ENCODE data around the gene CDC42BPB. TPM values are rescaled to one million over a fixed set of nuclear protein-coding genes. Genes with fewer than 3 reads are reported as not detected.

The CDC42BPB gene
- total RNA-seq, 1 experiment from 2014 or later = 103 TPM

DNA sequence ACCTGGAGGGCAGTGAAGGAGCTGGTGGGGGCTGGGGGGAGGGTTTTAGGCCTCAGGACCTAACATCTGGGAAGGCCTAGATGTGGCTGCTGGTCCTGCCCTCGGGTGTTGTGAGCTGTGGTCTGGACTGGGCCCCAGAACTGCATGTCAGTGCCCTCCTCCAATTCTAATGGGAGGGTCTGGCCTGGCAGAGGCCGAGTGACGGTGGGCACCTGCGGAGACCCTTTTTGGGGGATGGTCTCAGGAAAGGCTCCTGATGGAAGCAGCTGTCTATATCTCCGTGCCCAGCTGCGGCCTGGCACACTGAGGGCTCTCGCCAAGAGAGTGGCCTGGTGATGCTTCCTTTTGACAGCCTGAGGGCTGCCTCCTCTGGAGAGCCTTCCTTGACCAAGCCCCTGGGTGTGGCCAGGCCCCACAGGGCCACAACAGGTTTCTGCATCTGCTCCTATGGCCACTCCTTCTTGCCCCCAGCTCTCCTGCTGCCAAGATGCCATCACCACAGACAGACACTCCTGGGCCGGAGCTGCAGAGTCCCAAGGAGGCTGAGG, 42.5 kb upstream of the CDC42BPB start:
- Histone ChIP-seq H2BK120ac (ENCODE audit: low read depth, low read length, poor library complexity, severe bottlenecking) (no peak overlapping the region), H3K18ac (ENCODE audit: insufficient read length, low read depth, low read length) (no peak overlapping the region), H3K27ac (ENCODE audit: insufficient read length, low read depth, low read length) (no peak overlapping the region), H3K56ac (ENCODE audit: insufficient read length, low read depth, low read length) (no peak overlapping the region), H3K4ac (ENCODE audit: low read depth, low read length) (no peak overlapping the region), H4K91ac (ENCODE audit: insufficient read length, low read depth, low read length) (no peak overlapping the region), H4K8ac (replicated peaks; ENCODE audit: insufficient read length, low read depth, low read length) (no peak overlapping the region), H3K4me1 (ENCODE audit: insufficient read depth, low read length) (no peaks in the 10 kb centered on the region; the same call in 1 of the 2 replicates), H3K9me3 (ENCODE audit: control insufficient read depth, low read depth, low read length) (no peaks in the 10 kb centered on the region), H2BK5ac (ENCODE audit: insufficient read length, low read length) (no peak overlapping the region), H4K5ac (ENCODE audit: insufficient read length, low read depth, low read length) (no peak overlapping the region), H2AFZ (ENCODE audit: low read length) (no peak overlapping the region), H3K9ac (ENCODE audit: extremely low read depth, insufficient read length, low read length) (no peak overlapping the region), H3K79me1 (ENCODE audit: insufficient read depth, low read depth, low read length, poor library complexity, severe bottlenecking) (no peaks in the 10 kb centered on the region), H2BK15ac (ENCODE audit: low read depth, low read length) (no peak overlapping the region), H3K14ac (ENCODE audit: insufficient read depth, low read length) (no peak overlapping the region), H3K4me2 (ENCODE audit: insufficient read depth, insufficient read length, low read length) (no peak overlapping the region), H2AK5ac (ENCODE audit: insufficient read length, low read length) (no peak overlapping the region), H3K23ac (ENCODE audit: insufficient read length, low read depth, low read length) (no peak overlapping the region), H3K79me2 (ENCODE audit: insufficient read depth, low read length) (no peaks in the 10 kb centered on the region), H4K20me1 (ENCODE audit: control insufficient read depth, insufficient read depth, insufficient read length) (no peaks in the 10 kb centered on the region), H2BK12ac (ENCODE audit: insufficient read length, low read depth, low read length) (no peak overlapping the region), H2BK20ac (ENCODE audit: low read depth, low read length, poor library complexity, severe bottlenecking) (no peak overlapping the region), H3T11ph (ENCODE audit: low read length) (no peak overlapping the region), H3K27me3 (ENCODE audit: insufficient read depth, low read length) (no peaks in the 10 kb centered on the region), H3K23me2 (ENCODE audit: insufficient read length, low read depth, low read length, poor library complexity, severe bottlenecking) (no peaks in the 10 kb centered on the region)
- no peak for DNase-seq
- Mint-ChIP-seq H3K27me3 (ENCODE audit: low read depth) (peaks cover 29% of the 10 kb centered on the region), H3K4me3 (no peak overlapping the region), H3K36me3 (ENCODE audit: insufficient read depth in 1 of 3, low read depth in 3 of 3) (no peaks in the 10 kb centered on the region; a peak in 1 of 7 replicates), H3K27ac (no peak overlapping the region; a peak in 1 of 7 replicates), H3K9me3 (no peaks in the 10 kb centered on the region), H3K4me1 (peaks cover 17 to 39% of the 10 kb centered on the region in 2 experiments)
- no CpG with 5 or more reads among the region's 8 CpGs for WGBS (ENCODE audit: extremely low coverage, insufficient read length, low lambda C conversion rate)
- TF ChIP-seq, protein P1, sequence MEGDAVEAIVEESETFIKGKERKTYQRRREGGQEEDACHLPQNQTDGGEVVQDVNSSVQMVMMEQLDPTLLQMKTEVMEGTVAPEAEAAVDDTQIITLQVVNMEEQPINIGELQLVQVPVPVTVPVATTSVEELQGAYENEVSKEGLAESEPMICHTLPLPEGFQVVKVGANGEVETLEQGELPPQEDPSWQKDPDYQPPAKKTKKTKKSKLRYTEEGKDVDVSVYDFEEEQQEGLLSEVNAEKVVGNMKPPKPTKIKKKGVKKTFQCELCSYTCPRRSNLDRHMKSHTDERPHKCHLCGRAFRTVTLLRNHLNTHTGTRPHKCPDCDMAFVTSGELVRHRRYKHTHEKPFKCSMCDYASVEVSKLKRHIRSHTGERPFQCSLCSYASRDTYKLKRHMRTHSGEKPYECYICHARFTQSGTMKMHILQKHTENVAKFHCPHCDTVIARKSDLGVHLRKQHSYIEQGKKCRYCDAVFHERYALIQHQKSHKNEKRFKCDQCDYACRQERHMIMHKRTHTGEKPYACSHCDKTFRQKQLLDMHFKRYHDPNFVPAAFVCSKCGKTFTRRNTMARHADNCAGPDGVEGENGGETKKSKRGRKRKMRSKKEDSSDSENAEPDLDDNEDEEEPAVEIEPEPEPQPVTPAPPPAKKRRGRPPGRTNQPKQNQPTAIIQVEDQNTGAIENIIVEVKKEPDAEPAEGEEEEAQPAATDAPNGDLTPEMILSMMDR (conservative IDR thresholded peaks at IDR 0.05) = no peak

All from H9 (cell line).